Activated CD8-positive, alpha-beta memory T cell treated with anti-CD3 and anti-CD28 coated beads for 24 hours (primary cell): ENCODE data around the gene TRAF3IP1.
A peak's percentile ranks its signal among the peaks of the same experiment; 100 is the strongest.
"Not testable (repeated sequence)": the region's sequence is repeated elsewhere in the genome, so short reads cannot be mapped to it uniquely, and the experiment has no call there.

ENCODE experiments used
- DNase-seq: peaks from one replicate; pipeline ENCODE4 v3.0.0-alpha.2; 2020

Gene TRAF3IP1

GRCh38 chr2:238288650-238289573, 31.4 kb upstream of the TRAF3IP1 start:
- peak; percentile 99 for DNase-seq

- peak; percentile 65 for DNase-seq
Observed at GRCh38 chr2:238289574-238289973, 30.7 kb upstream of the TRAF3IP1 start.

GRCh38 chr2:238290091-238290509, 30.2 kb upstream of the TRAF3IP1 start:
- DNase-seq, result peak; percentile 63

GRCh38 chr2:238290715-238291549, 29.4 kb upstream of the TRAF3IP1 start:
- DNase-seq, result no peak

- no peak for DNase-seq
Observed at GRCh38 chr2:238291550-238292281, 28.6 kb upstream of the TRAF3IP1 start.

GRCh38 chr2:238294046-238294392, 26.3 kb upstream of the TRAF3IP1 start:
- DNase-seq, result no peak

- DNase-seq, result no peak
Observed at GRCh38 chr2:238294393-238295143, 25.8 kb upstream of the TRAF3IP1 start.

GRCh38 chr2:238295144-238296112, 24.9 kb upstream of the TRAF3IP1 start:
- DNase-seq, result no peak

- no peak for DNase-seq
Observed at GRCh38 chr2:238296638-238297457, 23.5 kb upstream of the TRAF3IP1 start.

GRCh38 chr2:238299803-238300202, 20.5 kb upstream of the TRAF3IP1 start:
- DNase-seq, result no peak

- no peak for DNase-seq
Observed at GRCh38 chr2:238302087-238302486, 18.2 kb upstream of the TRAF3IP1 start.

- DNase-seq, result no peak
Observed at GRCh38 chr2:238302751-238303150, 17.6 kb upstream of the TRAF3IP1 start.

- DNase-seq, result no peak
Observed at GRCh38 chr2:238304116-238304515, 16.2 kb upstream of the TRAF3IP1 start.

- DNase-seq, result no peak
Observed at GRCh38 chr2:238305092-238305862, 15.0 kb upstream of the TRAF3IP1 start.

GRCh38 chr2:238305965-238306671, 14.2 kb upstream of the TRAF3IP1 start:
- DNase-seq, result no peak

GRCh38 chr2:238306672-238306998, 13.7 kb upstream of the TRAF3IP1 start:
- no peak for DNase-seq

- DNase-seq, result no peak
Observed at GRCh38 chr2:238308177-238308576, 12.1 kb upstream of the TRAF3IP1 start.

GRCh38 chr2:238310721-238311120, 9.6 kb upstream of the TRAF3IP1 start:
- not testable (repeated sequence) for DNase-seq
